MM.1S (cell line): ENCODE data around the gene ZNF599.

ENCODE experiments used
- CTCF ChIP-seq: fragments of 300-600 bp; sonication (generic); IDR thresholded peaks from 2 replicates; pipeline ENCODE4 v1.5.1; 2016; ENCODE audit warnings: antibody characterized with exemption, low read length, mixed read lengths
- EZH2 ChIP-seq: fragments of 300-600 bp; sonication (generic); optimal IDR thresholded peaks from 2 replicates; pipeline ENCODE3; 2017; ENCODE audit warnings: low read depth, mild to moderate bottlenecking, antibody characterized with exemption, low read length, mixed read lengths
- EZH2phosphoT487 ChIP-seq: fragments of 300-600 bp; sonication (generic); IDR thresholded peaks from 2 replicates; pipeline ENCODE4 v1.6.1; 2018; ENCODE audit warnings: antibody characterized with exemption, low read length

- TF ChIP-seq CTCF (no peak), EZH2 (no peak), EZH2phosphoT487 (no peak)
These were observed 59.8 kb downstream of the ZNF599 start for GRCh38 chr19:34713262-34713637.
